HEK293 (cell line): ENCODE results near the gene TOR4A.

Source experiments
- GFI1B ChIP-seq: fragments of 450-650 bp; formaldehyde crosslinking; IDR thresholded peaks from 2 replicates; pipeline ENCODE4 v1.5.1; 2016; ENCODE audit warnings: missing biosample characterization, missing genetic modification characterization
- GLI4 ChIP-seq: fragments of 450-650 bp; formaldehyde crosslinking; IDR thresholded peaks from 2 replicates; pipeline ENCODE4 v1.5.1; 2016; ENCODE audit warnings: missing biosample characterization, missing genetic modification characterization
- OVOL3 ChIP-seq: fragments of 450-650 bp; formaldehyde crosslinking; IDR thresholded peaks from 2 replicates; pipeline ENCODE4 v1.5.1; 2016; ENCODE audit warnings: missing biosample characterization, missing genetic modification characterization
- ZBTB17 ChIP-seq: fragments of 450-650 bp; formaldehyde crosslinking; IDR thresholded peaks from 2 replicates; pipeline ENCODE4 v1.5.1; 2016; ENCODE audit warnings: missing biosample characterization, missing genetic modification characterization
- ZBTB7A ChIP-seq: fragments of 450-650 bp; formaldehyde crosslinking; IDR thresholded peaks from 2 replicates; pipeline ENCODE4 v1.5.1; 2016; ENCODE audit warnings: low read depth, missing biosample characterization, missing genetic modification characterization
- ZFHX2 ChIP-seq: fragments of 450-650 bp; formaldehyde crosslinking; conservative IDR thresholded peaks from 2 replicates; pipeline ENCODE4 v1.5.1; 2016; ENCODE audit warnings: missing biosample characterization, missing genetic modification characterization
- ZNF140 ChIP-seq: fragments of 450-650 bp; formaldehyde crosslinking; IDR thresholded peaks from 2 replicates; pipeline ENCODE4 v1.5.1; 2016; ENCODE audit warnings: missing biosample characterization, missing genetic modification characterization
- ZNF211 ChIP-seq: fragments of 450-650 bp; formaldehyde crosslinking; IDR thresholded peaks from 2 replicates; pipeline ENCODE4 v1.5.1; 2016; ENCODE audit warnings: low read depth, missing biosample characterization, missing genetic modification characterization
- ZNF214 ChIP-seq: fragments of 450-650 bp; formaldehyde crosslinking; IDR thresholded peaks from 2 replicates; pipeline ENCODE4 v1.5.1; 2017; ENCODE audit warnings: missing biosample characterization, mild to moderate bottlenecking, missing genetic modification characterization, borderline replicate concordance
- ZNF221 ChIP-seq: fragments of 450-650 bp; formaldehyde crosslinking; IDR thresholded peaks from 2 replicates; pipeline ENCODE4 v1.5.1; 2017; ENCODE audit warnings: missing biosample characterization, missing genetic modification characterization, borderline replicate concordance
- ZNF274 ChIP-seq, 2 experiments: fragments of 200-500 bp in 1 of 2; fragments of 450-650 bp in 1 of 2; sonication (Bioruptor generic) in 1 of 2; formaldehyde crosslinking in 1 of 2; IDR thresholded peaks; 2 replicates each; pipeline versions ENCODE4 v1.5.1 to v1.6.1; 2014 to 2016; ENCODE audit warnings: borderline replicate concordance in 1 of 2, inconsistent platforms in 1 of 2, low read length in 1 of 2, missing biosample characterization in 1 of 2, missing genetic modification characterization in 1 of 2
- ZNF335 ChIP-seq: fragments of 450-650 bp; formaldehyde crosslinking; conservative IDR thresholded peaks from 2 replicates; pipeline ENCODE4 v1.5.1; 2016; ENCODE audit warnings: missing biosample characterization, missing genetic modification characterization
- ZNF350 ChIP-seq: fragments of 450-650 bp; formaldehyde crosslinking; IDR thresholded peaks from 2 replicates; pipeline ENCODE4 v1.5.0; 2017; ENCODE audit warnings: missing biosample characterization, mild to moderate bottlenecking, missing genetic modification characterization
- ZNF366 ChIP-seq: fragments of 450-650 bp; formaldehyde crosslinking; conservative IDR thresholded peaks from 2 replicates; pipeline ENCODE4 v1.5.1; 2016; ENCODE audit warnings: missing biosample characterization, missing genetic modification characterization
- ZNF391 ChIP-seq: fragments of 450-650 bp; formaldehyde crosslinking; IDR thresholded peaks from 2 replicates; pipeline ENCODE4 v1.5.1; 2016; ENCODE audit warnings: low read depth, missing biosample characterization, missing genetic modification characterization, borderline replicate concordance
- ZNF394 ChIP-seq: fragments of 450-650 bp; formaldehyde crosslinking; IDR thresholded peaks from 2 replicates; pipeline ENCODE4 v1.5.1; 2016; ENCODE audit warnings: missing biosample characterization, missing genetic modification characterization, mild to moderate bottlenecking, moderate library complexity, borderline replicate concordance
- ZNF473 ChIP-seq: fragments of 450-650 bp; formaldehyde crosslinking; IDR thresholded peaks from 2 replicates; pipeline ENCODE4 v1.5.1; 2017; ENCODE audit warnings: missing biosample characterization, missing genetic modification characterization
- ZNF501 ChIP-seq: fragments of 450-650 bp; formaldehyde crosslinking; IDR thresholded peaks from 2 replicates; pipeline ENCODE4 v1.5.1; 2016; ENCODE audit warnings: missing biosample characterization, missing genetic modification characterization
- ZNF560 ChIP-seq: fragments of 450-650 bp; formaldehyde crosslinking; IDR thresholded peaks from 2 replicates; pipeline ENCODE4 v1.5.1; 2017; ENCODE audit warnings: missing biosample characterization, missing genetic modification characterization, borderline replicate concordance
- ZNF623 ChIP-seq: fragments of 450-650 bp; formaldehyde crosslinking; IDR thresholded peaks from 2 replicates; pipeline ENCODE4 v1.5.1; 2016; ENCODE audit warnings: missing biosample characterization, missing genetic modification characterization
- ZNF664 ChIP-seq: fragments of 450-650 bp; formaldehyde crosslinking; IDR thresholded peaks from 2 replicates; pipeline ENCODE4 v1.5.1; 2016; ENCODE audit warnings: missing biosample characterization, missing genetic modification characterization
- ZNF776 ChIP-seq: fragments of 450-650 bp; formaldehyde crosslinking; IDR thresholded peaks from 2 replicates; pipeline ENCODE4 v1.5.0; 2017; ENCODE audit warnings: missing biosample characterization, missing genetic modification characterization, borderline replicate concordance
- ZSCAN23 ChIP-seq: fragments of 450-650 bp; formaldehyde crosslinking; IDR thresholded peaks from 2 replicates; pipeline ENCODE4 v1.5.1; 2016; ENCODE audit warnings: missing biosample characterization, missing genetic modification characterization
- TF ChIP-seq, protein P1 (sequence below): fragments of 450-650 bp; formaldehyde crosslinking; IDR thresholded peaks from 2 replicates; pipeline ENCODE4 v1.5.1; 2016; ENCODE audit warnings: missing biosample characterization, missing genetic modification characterization
- TF ChIP-seq, protein P2 (sequence below): fragments of 450-650 bp; formaldehyde crosslinking; IDR thresholded peaks from 2 replicates; pipeline ENCODE4 v1.5.1; 2016; ENCODE audit warnings: missing biosample characterization, missing genetic modification characterization
- TF ChIP-seq, protein P3 (sequence below): fragments of 450-650 bp; formaldehyde crosslinking; IDR thresholded peaks from 2 replicates; pipeline ENCODE4 v1.5.1; 2016; ENCODE audit warnings: missing biosample characterization, missing genetic modification characterization
- TF ChIP-seq, protein P4 (sequence below): fragments of 450-650 bp; formaldehyde crosslinking; IDR thresholded peaks from 2 replicates; pipeline ENCODE4 v1.5.1; 2016; ENCODE audit warnings: missing biosample characterization, missing genetic modification characterization
- TF ChIP-seq, protein P5 (sequence below): fragments of 450-650 bp; formaldehyde crosslinking; IDR thresholded peaks from 2 replicates; pipeline ENCODE4 v1.5.1; 2016; ENCODE audit warnings: missing biosample characterization, missing genetic modification characterization
- TF ChIP-seq, protein P6 (sequence below): fragments of 450-650 bp; formaldehyde crosslinking; IDR thresholded peaks from 2 replicates; pipeline ENCODE4 v1.5.0; 2017; ENCODE audit warnings: missing biosample characterization, missing genetic modification characterization, borderline replicate concordance

The TOR4A gene

DNA sequence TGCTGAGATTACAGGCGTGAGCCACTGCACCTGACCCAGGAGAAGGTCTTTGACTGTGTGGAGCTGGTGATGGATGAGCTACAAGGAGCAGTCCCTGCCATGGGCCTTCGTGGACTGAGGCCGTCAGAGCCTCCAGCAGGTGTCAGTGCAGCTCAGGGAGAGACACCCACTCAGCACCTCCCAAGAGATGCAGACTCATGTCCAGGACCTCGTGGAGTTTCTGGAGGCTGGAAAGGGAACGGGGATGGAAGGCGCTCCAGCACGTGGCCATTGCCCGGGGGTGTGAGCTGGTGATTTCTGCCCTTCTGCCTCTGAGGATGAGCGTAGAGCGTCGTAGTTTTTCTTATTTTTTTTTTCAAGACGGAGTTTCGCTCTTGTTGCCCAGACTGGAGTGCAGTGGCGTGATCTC lies 9.5 kb downstream of the TOR4A start (continued):
- TF ChIP-seq, protein P1, sequence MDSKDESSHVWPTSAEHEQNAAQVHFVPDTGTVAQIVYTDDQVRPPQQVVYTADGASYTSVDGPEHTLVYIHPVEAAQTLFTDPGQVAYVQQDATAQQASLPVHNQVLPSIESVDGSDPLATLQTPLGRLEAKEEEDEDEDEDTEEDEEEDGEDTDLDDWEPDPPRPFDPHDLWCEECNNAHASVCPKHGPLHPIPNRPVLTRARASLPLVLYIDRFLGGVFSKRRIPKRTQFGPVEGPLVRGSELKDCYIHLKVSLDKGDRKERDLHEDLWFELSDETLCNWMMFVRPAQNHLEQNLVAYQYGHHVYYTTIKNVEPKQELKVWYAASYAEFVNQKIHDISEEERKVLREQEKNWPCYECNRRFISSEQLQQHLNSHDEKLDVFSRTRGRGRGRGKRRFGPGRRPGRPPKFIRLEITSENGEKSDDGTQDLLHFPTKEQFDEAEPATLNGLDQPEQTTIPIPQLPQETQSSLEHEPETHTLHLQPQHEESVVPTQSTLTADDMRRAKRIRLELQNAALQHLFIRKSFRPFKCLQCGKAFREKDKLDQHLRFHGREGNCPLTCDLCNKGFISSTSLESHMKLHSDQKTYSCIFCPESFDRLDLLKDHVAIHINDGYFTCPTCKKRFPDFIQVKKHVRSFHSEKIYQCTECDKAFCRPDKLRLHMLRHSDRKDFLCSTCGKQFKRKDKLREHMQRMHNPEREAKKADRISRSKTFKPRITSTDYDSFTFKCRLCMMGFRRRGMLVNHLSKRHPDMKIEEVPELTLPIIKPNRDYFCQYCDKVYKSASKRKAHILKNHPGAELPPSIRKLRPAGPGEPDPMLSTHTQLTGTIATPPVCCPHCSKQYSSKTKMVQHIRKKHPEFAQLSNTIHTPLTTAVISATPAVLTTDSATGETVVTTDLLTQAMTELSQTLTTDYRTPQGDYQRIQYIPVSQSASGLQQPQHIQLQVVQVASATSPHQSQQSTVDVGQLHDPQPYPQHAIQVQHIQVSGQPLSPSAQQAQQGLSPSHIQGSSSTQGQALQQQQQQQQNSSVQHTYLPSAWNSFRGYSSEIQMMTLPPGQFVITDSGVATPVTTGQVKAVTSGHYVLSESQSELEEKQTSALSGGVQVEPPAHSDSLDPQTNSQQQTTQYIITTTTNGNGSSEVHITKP (tag by site-specific recombination) = no peak
- TF ChIP-seq ZNF366 (tag by site-specific recombination) (no peak), GFI1B (tag by site-specific recombination) (no peak), ZNF350 (tag by site-specific recombination) (no peak), ZNF394 (tag by site-specific recombination) (no peak; the same call in 1 of the 2 replicates), ZBTB17 (tag by site-specific recombination) (peak; percentile 47), ZNF664 (tag by site-specific recombination) (no peak), ZNF560 (no peak), ZNF501 (tag by site-specific recombination) (0 out of 2 replicates have a peak, but pooled peaks have one; percentile 51), ZSCAN23 (tag by site-specific recombination) (no peak), ZNF623 (tag by site-specific recombination) (no peak), ZNF221 (tag by site-specific recombination) (no peak), ZNF211 (tag by site-specific recombination) (no peak), ZFHX2 (tag by site-specific recombination) (peak; percentile 78), ZNF140 (tag by site-specific recombination) (no peak), ZNF214 (tag by site-specific recombination) (no peak), ZNF473 (tag by site-specific recombination) (no peak), GLI4 (tag by site-specific recombination) (no peak), ZBTB7A (tag by site-specific recombination) (no peak), ZNF335 (tag by site-specific recombination) (no peak), ZNF391 (tag by site-specific recombination) (0 out of 2 replicates have a peak, but pooled peaks have one; percentile 13), ZNF776 (tag by site-specific recombination) (no peak), OVOL3 (no peak), ZNF274 (IDR thresholded peaks at IDR 0.05; ENCODE audit: low read length) (no peak), ZNF274 (tag by site-specific recombination; IDR thresholded peaks at IDR 0.05; ENCODE audit: borderline replicate concordance) (no peak)
- TF ChIP-seq, protein P2, sequence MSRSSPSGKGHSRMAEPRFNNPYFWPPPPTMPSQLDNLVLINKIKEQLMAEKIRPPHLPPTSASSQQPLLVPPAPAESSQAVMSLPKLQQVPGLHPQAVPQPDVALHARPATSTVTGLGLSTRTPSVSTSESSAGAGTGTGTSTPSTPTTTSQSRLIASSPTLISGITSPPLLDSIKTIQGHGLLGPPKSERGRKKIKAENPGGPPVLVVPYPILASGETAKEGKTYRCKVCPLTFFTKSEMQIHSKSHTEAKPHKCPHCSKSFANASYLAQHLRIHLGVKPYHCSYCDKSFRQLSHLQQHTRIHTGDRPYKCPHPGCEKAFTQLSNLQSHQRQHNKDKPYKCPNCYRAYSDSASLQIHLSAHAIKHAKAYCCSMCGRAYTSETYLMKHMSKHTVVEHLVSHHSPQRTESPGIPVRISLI (tag by site-specific recombination) = no peak
- TF ChIP-seq, protein P3, sequence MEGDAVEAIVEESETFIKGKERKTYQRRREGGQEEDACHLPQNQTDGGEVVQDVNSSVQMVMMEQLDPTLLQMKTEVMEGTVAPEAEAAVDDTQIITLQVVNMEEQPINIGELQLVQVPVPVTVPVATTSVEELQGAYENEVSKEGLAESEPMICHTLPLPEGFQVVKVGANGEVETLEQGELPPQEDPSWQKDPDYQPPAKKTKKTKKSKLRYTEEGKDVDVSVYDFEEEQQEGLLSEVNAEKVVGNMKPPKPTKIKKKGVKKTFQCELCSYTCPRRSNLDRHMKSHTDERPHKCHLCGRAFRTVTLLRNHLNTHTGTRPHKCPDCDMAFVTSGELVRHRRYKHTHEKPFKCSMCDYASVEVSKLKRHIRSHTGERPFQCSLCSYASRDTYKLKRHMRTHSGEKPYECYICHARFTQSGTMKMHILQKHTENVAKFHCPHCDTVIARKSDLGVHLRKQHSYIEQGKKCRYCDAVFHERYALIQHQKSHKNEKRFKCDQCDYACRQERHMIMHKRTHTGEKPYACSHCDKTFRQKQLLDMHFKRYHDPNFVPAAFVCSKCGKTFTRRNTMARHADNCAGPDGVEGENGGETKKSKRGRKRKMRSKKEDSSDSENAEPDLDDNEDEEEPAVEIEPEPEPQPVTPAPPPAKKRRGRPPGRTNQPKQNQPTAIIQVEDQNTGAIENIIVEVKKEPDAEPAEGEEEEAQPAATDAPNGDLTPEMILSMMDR = peak; percentile 92
- TF ChIP-seq, protein P4, sequence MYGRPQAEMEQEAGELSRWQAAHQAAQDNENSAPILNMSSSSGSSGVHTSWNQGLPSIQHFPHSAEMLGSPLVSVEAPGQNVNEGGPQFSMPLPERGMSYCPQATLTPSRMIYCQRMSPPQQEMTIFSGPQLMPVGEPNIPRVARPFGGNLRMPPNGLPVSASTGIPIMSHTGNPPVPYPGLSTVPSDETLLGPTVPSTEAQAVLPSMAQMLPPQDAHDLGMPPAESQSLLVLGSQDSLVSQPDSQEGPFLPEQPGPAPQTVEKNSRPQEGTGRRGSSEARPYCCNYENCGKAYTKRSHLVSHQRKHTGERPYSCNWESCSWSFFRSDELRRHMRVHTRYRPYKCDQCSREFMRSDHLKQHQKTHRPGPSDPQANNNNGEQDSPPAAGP (tag by site-specific recombination) = peak; percentile 38; the same call in 1 of the 2 replicates
- TF ChIP-seq, protein P5, sequence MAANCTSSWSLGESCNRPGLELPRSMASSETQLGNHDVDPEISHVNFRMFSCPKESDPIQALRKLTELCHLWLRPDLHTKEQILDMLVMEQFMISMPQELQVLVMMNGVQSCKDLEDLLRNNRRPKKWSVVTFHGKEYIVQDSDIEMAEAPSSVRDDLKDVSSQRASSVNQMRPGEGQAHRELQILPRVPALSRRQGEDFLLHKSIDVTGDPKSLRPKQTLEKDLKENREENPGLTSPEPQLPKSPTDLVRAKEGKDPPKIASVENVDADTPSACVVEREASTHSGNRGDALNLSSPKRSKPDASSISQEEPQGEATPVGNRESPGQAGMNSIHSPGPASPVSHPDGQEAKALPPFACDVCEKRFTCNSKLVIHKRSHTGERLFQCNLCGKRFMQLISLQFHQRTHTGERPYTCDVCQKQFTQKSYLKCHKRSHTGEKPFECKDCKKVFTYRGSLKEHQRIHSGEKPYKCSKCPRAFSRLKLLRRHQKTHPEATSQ = no peak
- TF ChIP-seq, protein P6, sequence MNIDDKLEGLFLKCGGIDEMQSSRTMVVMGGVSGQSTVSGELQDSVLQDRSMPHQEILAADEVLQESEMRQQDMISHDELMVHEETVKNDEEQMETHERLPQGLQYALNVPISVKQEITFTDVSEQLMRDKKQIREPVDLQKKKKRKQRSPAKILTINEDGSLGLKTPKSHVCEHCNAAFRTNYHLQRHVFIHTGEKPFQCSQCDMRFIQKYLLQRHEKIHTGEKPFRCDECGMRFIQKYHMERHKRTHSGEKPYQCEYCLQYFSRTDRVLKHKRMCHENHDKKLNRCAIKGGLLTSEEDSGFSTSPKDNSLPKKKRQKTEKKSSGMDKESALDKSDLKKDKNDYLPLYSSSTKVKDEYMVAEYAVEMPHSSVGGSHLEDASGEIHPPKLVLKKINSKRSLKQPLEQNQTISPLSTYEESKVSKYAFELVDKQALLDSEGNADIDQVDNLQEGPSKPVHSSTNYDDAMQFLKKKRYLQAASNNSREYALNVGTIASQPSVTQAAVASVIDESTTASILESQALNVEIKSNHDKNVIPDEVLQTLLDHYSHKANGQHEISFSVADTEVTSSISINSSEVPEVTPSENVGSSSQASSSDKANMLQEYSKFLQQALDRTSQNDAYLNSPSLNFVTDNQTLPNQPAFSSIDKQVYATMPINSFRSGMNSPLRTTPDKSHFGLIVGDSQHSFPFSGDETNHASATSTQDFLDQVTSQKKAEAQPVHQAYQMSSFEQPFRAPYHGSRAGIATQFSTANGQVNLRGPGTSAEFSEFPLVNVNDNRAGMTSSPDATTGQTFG (tag by site-specific recombination) = no peak
